ENCODE data around the gene MOSPD3.
A peak's percentile ranks its signal among the peaks of the same experiment; 100 is the strongest.

DNA sequence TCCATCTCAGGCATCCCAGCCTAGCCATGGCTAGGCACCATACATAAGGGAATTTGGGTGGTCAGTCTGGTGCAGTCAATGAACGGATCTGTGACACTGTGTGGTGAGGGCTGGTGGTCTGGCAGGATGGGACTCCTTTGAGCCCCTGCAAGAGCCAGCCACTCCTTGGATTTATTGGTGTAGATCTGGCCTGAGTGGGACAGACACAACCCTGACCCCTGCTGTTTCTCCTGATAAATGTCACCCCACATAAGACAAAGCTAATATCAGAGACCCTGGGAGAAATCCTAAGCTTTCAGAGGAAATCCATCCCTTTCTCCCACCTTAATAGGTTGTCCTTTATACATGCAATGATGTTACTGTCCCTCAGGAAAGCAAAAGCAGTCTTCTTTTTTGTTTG is 23.9 kb upstream of the MOSPD3 start:
- TF ChIP-seq CTCF (IDR thresholded peaks at IDR 0.05) = peak in 1 of 3 donors; percentile 22
- TF ChIP-seq POLR2A (IDR thresholded peaks at IDR 0.05) = no peak
